Activated CD4-positive, alpha-beta T cell treated with anti-CD3 and anti-CD28 coated beads, Interleukin-10, Interleukin-2, amounts not matched to agents 100 ng/mL and 50 ng/mL, durations not matched to agents 16 hours and 8 hours (primary cell): ENCODE results near the gene PCBP3.

ENCODE experiments used
- DNase-seq: peaks from one replicate; pipeline ENCODE4 v3.0.0-alpha.2; 2020

The PCBP3 gene

GRCh38 chr21:45735259-45736000, 91.9 kb downstream of the PCBP3 start:
- DNase-seq = no peak

DNA sequence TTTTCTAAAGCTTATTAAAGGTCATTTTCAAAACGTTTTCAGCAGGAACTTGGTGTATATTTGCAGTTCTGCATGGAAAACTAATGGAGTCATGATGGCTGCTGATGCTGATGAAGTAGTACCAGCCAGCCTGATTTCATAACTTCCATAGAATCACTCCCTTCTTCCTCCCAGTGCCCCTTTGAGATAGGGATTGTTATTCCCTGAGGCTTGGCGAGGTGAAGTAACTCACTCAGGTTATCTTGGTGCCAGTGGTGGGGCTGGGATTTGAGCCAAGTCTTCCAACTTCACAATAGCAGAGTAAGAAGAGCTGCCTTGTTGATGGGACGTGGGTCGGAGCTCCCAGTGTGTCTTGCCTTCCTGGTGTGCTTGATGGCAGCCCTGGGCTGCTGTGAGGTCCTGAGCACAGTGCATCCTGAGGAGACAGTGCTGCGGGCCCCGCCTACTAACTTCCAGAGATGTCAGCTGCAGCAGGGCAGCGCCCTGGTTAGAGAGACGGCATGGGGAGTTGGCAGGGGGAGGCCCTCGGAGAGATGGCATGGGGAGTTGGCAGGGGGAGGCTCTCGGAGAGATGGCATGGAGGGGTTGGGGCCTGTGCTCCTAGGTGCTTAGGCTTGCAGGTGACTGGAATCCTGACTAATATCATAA, 92.6 kb downstream of the PCBP3 start:
- no peak for DNase-seq

GRCh38 chr21:45736690-45737484, 93.4 kb downstream of the PCBP3 start:
- DNase-seq = no peak

- no peak for DNase-seq
Observed at GRCh38 chr21:45737485-45738166, 94.1 kb downstream of the PCBP3 start.

GRCh38 chr21:45739218-45740087, 95.9 kb downstream of the PCBP3 start:
- DNase-seq = no peak

DNA sequence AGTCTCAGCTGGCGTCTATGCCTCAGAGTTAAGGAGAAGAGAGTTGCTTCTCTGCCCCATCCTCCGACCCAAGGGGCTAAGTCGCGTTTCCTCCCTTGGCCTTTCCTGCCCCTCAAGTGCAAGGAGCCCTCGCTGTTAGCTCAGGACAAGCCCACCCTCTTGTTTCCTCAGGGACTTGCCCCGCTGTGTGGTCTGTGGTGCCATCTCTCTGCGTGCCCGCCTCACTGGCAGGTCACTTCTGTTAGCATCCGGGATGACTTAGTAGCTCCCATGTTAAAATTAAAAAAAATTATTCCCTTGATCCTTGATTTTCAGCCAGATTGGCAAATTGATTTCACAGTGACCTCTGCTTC, 96.5 kb downstream of the PCBP3 start:
- DNase-seq = no peak

GRCh38 chr21:45740491-45741357, 97.2 kb downstream of the PCBP3 start:
- DNase-seq = no peak

DNA sequence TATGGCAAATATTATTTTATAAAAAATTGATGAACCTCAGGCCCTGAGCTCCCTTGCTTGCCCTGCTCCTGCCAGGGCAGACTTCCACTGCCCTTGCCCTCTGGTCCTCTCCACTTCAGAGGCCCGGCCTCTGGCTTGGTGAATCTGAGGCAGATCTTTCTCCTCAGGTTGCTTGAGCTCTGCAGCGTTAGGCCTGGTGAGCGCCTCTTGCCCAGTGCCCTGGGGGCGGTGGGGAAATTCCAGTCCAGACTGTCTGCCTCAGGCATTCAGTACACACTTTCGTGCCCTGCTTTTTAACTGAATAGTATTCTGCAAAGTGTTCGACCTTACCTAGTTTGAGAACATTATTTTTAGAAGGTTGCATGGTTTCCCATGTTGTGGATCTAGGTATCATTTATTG, 98.2 kb downstream of the PCBP3 start:
- no peak for DNase-seq

GRCh38 chr21:45742247-45742646, 98.7 kb downstream of the PCBP3 start:
- DNase-seq = no peak

- DNase-seq = no peak
Observed at GRCh38 chr21:45745256-45745655, 101.7 kb downstream of the PCBP3 start.

DNA sequence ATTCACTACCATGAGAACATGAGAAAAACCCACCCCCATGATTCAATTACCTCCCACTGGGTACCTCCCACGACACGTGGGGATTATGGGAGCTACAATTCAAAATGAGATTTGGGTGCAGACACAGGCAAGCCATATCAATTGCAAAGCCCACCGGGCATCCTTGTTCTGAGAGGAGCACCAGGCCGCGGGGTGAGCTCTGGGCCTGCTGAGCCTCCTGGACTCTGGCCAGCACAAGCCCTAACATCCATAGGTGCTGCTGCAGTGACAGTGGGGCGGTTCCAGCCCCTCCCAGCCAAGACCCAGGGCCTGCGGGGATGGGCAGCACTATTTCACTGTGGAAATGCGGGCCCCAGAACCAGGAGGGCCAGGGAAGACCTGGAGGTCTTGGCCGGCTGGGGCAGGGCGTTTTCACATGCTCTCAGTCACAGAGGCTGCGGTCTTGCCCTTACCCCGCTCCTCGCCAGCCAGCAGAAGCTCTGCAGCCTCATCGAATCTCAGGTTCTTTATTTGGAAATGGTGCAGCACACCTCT, 103.8 kb downstream of the PCBP3 start:
- no peak for DNase-seq

DNA sequence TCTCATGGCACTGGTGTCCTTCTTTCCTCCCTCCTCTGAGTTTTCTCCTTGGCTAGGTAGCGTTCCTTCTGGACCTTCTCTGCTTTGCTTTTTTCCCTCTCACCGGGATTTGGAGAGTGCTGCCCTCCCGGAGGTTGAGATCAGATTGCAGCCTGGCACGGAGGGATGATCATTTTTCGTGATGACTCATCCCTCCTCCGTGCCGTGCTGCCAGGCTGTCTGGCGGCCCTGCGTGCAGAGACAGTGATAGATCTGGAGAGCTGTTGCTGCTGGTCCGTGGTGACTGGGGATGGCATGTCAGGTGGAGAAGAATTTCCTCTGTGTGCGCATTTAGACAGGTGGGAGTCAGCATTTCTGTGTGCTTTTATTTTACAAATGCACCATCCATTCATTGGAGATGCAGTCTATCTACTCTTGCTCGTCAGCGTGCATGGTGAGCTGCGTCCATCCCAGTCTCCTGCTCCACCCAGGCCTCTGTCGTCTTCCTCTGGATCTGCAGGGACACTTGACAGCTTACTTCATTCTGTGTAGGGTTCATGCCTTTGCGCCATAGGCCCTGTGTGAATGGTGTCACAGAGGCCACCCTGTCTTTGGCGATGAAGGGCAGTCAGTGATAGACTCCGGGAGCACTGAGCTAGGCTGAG, 104.4 kb downstream of the PCBP3 start:
- DNase-seq = no peak

DNA sequence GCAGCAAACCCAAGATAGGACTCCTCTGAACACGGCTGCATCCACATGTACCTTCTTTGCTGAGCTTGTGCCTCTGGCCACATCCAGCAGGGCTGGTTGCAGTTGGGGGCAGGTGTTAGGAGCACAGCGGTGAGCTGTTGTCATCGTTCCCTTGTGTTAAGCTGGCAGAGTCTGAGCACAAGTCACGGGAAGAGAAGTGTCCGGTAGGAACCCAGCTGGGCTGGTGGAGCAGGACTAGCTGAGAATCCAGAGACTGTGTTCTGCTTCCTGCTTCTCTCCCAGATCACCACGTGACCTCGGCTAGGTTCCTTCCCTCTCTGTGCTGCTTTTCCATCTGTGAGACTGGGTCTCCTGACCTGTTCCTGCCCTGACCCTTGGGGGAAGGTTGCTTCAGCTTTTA, 105.1 kb downstream of the PCBP3 start:
- DNase-seq = no peak

DNA sequence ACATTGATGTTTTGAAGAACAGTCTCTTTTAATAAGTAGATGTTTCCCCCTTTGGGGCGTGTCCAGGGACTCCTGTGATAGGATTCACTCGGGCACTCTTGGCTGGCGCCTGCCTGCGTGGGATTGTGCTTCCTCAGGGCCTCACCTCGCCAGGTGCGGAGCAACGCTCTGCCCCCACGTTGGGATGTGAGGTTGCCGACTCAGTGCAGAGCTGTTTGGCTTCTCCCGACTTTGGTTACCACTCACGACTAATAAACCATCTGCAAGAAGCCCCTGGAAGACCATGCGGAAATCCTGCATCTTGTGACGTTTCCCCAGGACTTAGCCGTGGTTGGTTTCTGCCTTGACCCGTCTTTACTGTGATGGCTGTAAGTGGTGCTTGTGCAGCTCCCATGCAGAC, 106.4 kb downstream of the PCBP3 start:
- no peak for DNase-seq

GRCh38 chr21:45750936-45751335, 107.4 kb downstream of the PCBP3 start:
- DNase-seq = no peak

DNA sequence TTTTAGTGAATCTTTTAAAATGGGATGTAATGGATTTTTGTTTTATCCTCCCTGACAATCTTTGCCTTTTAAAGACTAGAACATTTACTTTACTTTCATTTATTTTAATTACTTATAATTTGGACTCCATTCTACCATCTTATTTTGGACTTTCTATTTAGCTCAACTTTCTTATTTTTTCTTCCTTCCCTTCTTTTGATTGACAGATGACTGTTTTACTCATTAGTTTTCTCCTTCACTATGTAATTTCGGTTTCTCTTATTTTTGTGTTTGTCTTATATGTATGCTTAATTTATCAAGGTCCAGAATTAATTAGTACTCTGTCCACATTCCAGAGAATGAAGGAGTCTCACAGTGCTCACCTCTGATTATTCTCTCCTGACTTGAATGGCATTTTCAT, 109.9 kb downstream of the PCBP3 start:
- DNase-seq = no peak

- DNase-seq = no peak
Observed at GRCh38 chr21:45756029-45756428, 112.5 kb downstream of the PCBP3 start.

DNA sequence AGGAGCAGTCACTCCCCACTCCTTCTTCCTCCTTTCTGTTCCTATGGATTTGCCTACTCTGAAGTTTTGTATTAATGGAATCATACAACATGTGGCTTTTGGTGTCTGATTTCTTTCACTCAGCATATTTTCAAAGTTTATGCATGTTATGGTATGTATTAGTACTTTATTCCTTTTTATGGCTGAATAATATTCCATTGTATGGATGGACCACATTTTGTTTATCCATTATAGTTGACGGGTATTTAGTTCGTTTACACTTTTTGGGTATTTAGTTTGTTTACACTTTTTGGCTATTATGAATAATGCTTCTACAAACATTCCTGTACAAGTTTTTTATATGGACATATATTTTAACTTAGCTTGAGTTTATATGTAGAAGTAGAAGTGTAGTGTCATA, 113.1 kb downstream of the PCBP3 start:
- DNase-seq = no peak

GRCh38 chr21:45761704-45762103, 118.2 kb downstream of the PCBP3 start:
- DNase-seq = no peak

- no peak for DNase-seq
Observed at GRCh38 chr21:45763074-45763473, 119.5 kb downstream of the PCBP3 start.

GRCh38 chr21:45763506-45763905, 120.0 kb downstream of the PCBP3 start:
- DNase-seq = no peak
